Measurements from ENCODE around the gene SQOR.

Gene SQOR

GRCh38 chr15:45678459-45679178, 43.8 kb downstream of the SQOR start:
- H3K4me3 ChIP-seq (replicated peaks in 1 of 2; ENCODE audit: low read depth in 2 of 2, low read length in 2 of 2) = no peak overlapping the region
- no peak for DNase-seq (ENCODE audit: low read depth in 2 of 2)
- no peak for TF ChIP-seq CTCF (IDR thresholded peaks at IDR 0.05; ENCODE audit: low read depth, low read length)

- TF ChIP-seq CTCF (IDR thresholded peaks at IDR 0.05; ENCODE audit: low read depth, low read length) = no peak
- no peak for DNase-seq (ENCODE audit: low read depth in 2 of 2)
- no peak overlapping the region for H3K4me3 ChIP-seq (replicated peaks in 1 of 2; ENCODE audit: low read depth in 2 of 2, low read length in 2 of 2)
Measured at GRCh38 chr15:45684533-45684932, 49.7 kb downstream of the SQOR start.

GRCh38 chr15:45689616-45690015, 54.8 kb downstream of the SQOR start:
- TF ChIP-seq CTCF (IDR thresholded peaks at IDR 0.05; ENCODE audit: low read depth, low read length) = no peak
- H3K4me3 ChIP-seq (replicated peaks in 1 of 2; ENCODE audit: low read depth in 2 of 2, low read length in 2 of 2) = no peak overlapping the region
- DNase-seq (ENCODE audit: low read depth in 2 of 2) = no peak

GRCh38 chr15:45690581-45691260, 55.9 kb downstream of the SQOR start:
- DNase-seq (ENCODE audit: low read depth in 2 of 2) = peak; percentile 13 to 31
- TF ChIP-seq CTCF (IDR thresholded peaks at IDR 0.05; ENCODE audit: low read depth, low read length) = no peak

GRCh38 chr15:45701108-45701507, 66.3 kb downstream of the SQOR start:
- DNase-seq (ENCODE audit: low read depth in 2 of 2) = no peak
- TF ChIP-seq CTCF (IDR thresholded peaks at IDR 0.05; ENCODE audit: low read depth, low read length) = no peak
- H3K4me3 ChIP-seq (replicated peaks in 1 of 2; ENCODE audit: low read depth in 2 of 2, low read length in 2 of 2) = no peak overlapping the region

More at GRCh38 chr15:45690581-45691260, 55.9 kb downstream of the SQOR start:
- no peak overlapping the region for H3K4me3 ChIP-seq (replicated peaks in 1 of 2; ENCODE audit: low read depth in 2 of 2, low read length in 2 of 2)

GRCh38 chr15:45702041-45702440, 67.2 kb downstream of the SQOR start:
- no peak for TF ChIP-seq CTCF (IDR thresholded peaks at IDR 0.05; ENCODE audit: low read depth, low read length)
- H3K4me3 ChIP-seq (replicated peaks in 1 of 2; ENCODE audit: low read depth in 2 of 2, low read length in 2 of 2) = no peak overlapping the region
- DNase-seq (ENCODE audit: low read depth in 2 of 2) = no peak

All from cardiac fibroblast (primary cell).